ENCODE results near the gene SFMBT1.

DNA sequence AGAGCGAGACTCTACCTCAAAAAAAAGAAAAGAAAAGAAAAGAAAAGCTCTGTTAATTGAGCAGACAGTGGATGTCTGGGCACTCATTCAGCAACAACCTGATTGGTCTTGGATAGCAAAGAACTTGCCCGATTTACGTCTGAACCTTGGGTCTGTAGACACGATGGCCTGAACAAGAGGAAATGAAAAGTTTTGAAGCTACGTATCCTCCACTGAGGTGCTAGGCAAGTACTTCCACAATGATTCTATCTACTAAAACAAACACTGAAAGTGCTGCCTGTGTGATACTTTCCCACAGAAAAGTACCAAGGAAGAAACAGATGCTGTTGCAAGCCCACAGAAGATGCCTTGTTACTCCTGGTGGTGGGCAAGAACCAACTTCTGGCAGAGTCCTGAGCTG, 189.2 kb downstream of the SFMBT1 start:
- TF ChIP-seq, protein P1, sequence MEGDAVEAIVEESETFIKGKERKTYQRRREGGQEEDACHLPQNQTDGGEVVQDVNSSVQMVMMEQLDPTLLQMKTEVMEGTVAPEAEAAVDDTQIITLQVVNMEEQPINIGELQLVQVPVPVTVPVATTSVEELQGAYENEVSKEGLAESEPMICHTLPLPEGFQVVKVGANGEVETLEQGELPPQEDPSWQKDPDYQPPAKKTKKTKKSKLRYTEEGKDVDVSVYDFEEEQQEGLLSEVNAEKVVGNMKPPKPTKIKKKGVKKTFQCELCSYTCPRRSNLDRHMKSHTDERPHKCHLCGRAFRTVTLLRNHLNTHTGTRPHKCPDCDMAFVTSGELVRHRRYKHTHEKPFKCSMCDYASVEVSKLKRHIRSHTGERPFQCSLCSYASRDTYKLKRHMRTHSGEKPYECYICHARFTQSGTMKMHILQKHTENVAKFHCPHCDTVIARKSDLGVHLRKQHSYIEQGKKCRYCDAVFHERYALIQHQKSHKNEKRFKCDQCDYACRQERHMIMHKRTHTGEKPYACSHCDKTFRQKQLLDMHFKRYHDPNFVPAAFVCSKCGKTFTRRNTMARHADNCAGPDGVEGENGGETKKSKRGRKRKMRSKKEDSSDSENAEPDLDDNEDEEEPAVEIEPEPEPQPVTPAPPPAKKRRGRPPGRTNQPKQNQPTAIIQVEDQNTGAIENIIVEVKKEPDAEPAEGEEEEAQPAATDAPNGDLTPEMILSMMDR (IDR thresholded peaks at IDR 0.05) = no peak
- no peak for TF ChIP-seq POLR2A (IDR thresholded peaks at IDR 0.05)
